Keratinocyte (primary cell): ENCODE data around the gene CCR5. TPM values are rescaled to one million over a fixed set of nuclear protein-coding genes. Genes with fewer than 3 reads are reported as not detected.

Source experiments
- DNase-seq: peaks from one replicate; pipeline ENCODE4 v3.0.0-alpha.2; 2011; ENCODE audit warnings: low read depth, missing footprints, low spot score
- FAIRE-seq: peaks from 2 replicates; lab custom pipeline; 2011; peaks lifted over from hg19 to GRCh38; lab: Jason Lieb, UNC
- H2AFZ ChIP-seq: 2 replicates; pipeline ENCODE4 v1.6.0; 2012; ENCODE audit warnings: low read length, control low read depth, inconsistent platforms; ENCODE audit not compliant: control insufficient read depth
- H3K27ac ChIP-seq: 2 replicates; pipeline ENCODE4 v1.5.1; 2011; ENCODE audit warnings: low read length; ENCODE audit not compliant: control insufficient read depth, insufficient read depth
- H3K27me3 ChIP-seq: 3 replicates; pipeline ENCODE4 v1.6.0; 2011; ENCODE audit warnings: low read length; ENCODE audit not compliant: control insufficient read depth, insufficient read depth; ENCODE audit errors: extremely low read depth
- H3K36me3 ChIP-seq, 2 experiments: 2 replicates in 1 of 2; 3 replicates in 1 of 2; pipeline ENCODE4 v1.5.1; 2011; ENCODE audit warnings: low read length in 2 of 2, mild to moderate bottlenecking in 1 of 2; ENCODE audit not compliant: control insufficient read depth in 2 of 2, insufficient read depth in 2 of 2; ENCODE audit errors: extremely low read depth in 1 of 2
- H3K4me1 ChIP-seq: 3 replicates; pipeline ENCODE4 v1.5.1; 2011; ENCODE audit warnings: low read length; ENCODE audit not compliant: control insufficient read depth, insufficient read depth; ENCODE audit errors: extremely low read depth
- H3K4me2 ChIP-seq: 3 replicates; pipeline ENCODE4 v1.6.0; 2011; ENCODE audit warnings: low read depth, low read length; ENCODE audit not compliant: control insufficient read depth, insufficient read depth; ENCODE audit errors: extremely low read depth
- H3K4me3 ChIP-seq, 3 experiments: fragments of 200-600 bp in 1 of 3; sonication (generic) in 1 of 3; 2 replicates in 2 of 3; 3 replicates in 1 of 3; pipeline ENCODE4 v1.5.1; 2011 to 2016; ENCODE audit warnings: low read length in 3 of 3, mild to moderate bottlenecking in 3 of 3, control low read depth in 2 of 3, inconsistent platforms in 1 of 3, low read depth in 1 of 3, mixed read lengths in 1 of 3, mixed run types in 1 of 3, moderate library complexity in 1 of 3; ENCODE audit not compliant: control insufficient read depth in 2 of 3, insufficient read depth in 2 of 3; ENCODE audit errors: extremely low read depth in 1 of 3
- H3K79me2 ChIP-seq: 2 replicates; pipeline ENCODE4 v1.6.0; 2012; ENCODE audit warnings: low read length; ENCODE audit not compliant: control insufficient read depth, insufficient read depth
- H3K9ac ChIP-seq: 3 replicates; pipeline ENCODE4 v1.6.0; 2011; ENCODE audit warnings: low read length; ENCODE audit not compliant: control insufficient read depth, insufficient read depth; ENCODE audit errors: extremely low read depth
- H3K9me1 ChIP-seq: 3 replicates; pipeline ENCODE4 v1.6.0; 2011; ENCODE audit warnings: low read length; ENCODE audit not compliant: control insufficient read depth, insufficient read depth; ENCODE audit errors: extremely low read depth
- H3K9me3 ChIP-seq: 2 replicates; pipeline ENCODE4 v1.5.1; 2012; ENCODE audit warnings: low read depth, low read length; ENCODE audit not compliant: control insufficient read depth
- H4K20me1 ChIP-seq: 3 replicates; pipeline ENCODE4 v1.6.0; 2011; ENCODE audit warnings: low read length; ENCODE audit not compliant: control insufficient read depth, insufficient read depth; ENCODE audit errors: extremely low read depth
- CTCF ChIP-seq, 3 experiments: IDR thresholded peaks in 1 of 3; conservative IDR thresholded peaks in 1 of 3; optimal IDR thresholded peaks in 1 of 3; 2 replicates in 2 of 3; 3 replicates in 1 of 3; pipeline versions ENCODE3 to v1.5.1; 2011; ENCODE audit warnings: low read length in 3 of 3, mild to moderate bottlenecking in 3 of 3, moderate library complexity in 2 of 3, control low read depth in 1 of 3, inconsistent platforms in 1 of 3; ENCODE audit not compliant: insufficient read depth in 2 of 3; ENCODE audit errors: extremely low read depth in 1 of 3
- EZH2 ChIP-seq: IDR thresholded peaks from one replicate; pipeline ENCODE4 v1.6.1; 2012; ENCODE audit warnings: inconsistent platforms, mild to moderate bottlenecking, low read length, moderate library complexity
- dilution Hi-C: fragments of 300-500 bp; cut with MboI; formaldehyde crosslinking; loops from one replicate; pipeline ENCODE4 v1.7.0; 2020; ENCODE audit warnings: low sequenced_read_pairs; ENCODE audit not compliant: extremely low pct_ligation_motif_present
- polyA plus RNA-seq, 5 experiments: library from polyadenylated mRNA; depleted of rRNA in 3 of 5; stranded (reverse) in 3 of 5; stranded (forward) in 1 of 5; unstranded in 1 of 5; fragments of >200 nt; gene quantifications; 1 replicate in 1 of 5; 2 replicates in 3 of 5; 3 replicates in 1 of 5; pipeline versions ENCODE4 v1.2.1 to v1.2.3, GENCODE V29; 2011 to 2012; ENCODE audit warnings: missing spikeins in 2 of 5, low read depth in 1 of 5, low replicate concordance in 1 of 5

CCR5 gene
- polyA plus RNA-seq, 1 donor (not counting 4 experiments of a cell fraction or from before 2014, with no cell fraction given), result 0.14 TPM

- H4K20me1 ChIP-seq, result no peaks in the 10 kb centered on the region
- H3K9me3 ChIP-seq, result no peaks in the 10 kb centered on the region
- H3K4me2 ChIP-seq, result no peak overlapping the region
- no peak overlapping the region for H3K9ac ChIP-seq
- no peaks in the 10 kb centered on the region for H3K9me1 ChIP-seq
- DNase-seq (no peak), FAIRE-seq (no peak)
- TF ChIP-seq EZH2, result no peak
- TF ChIP-seq CTCF (optimal IDR thresholded peaks at IDR 0.05 in 1 of 3, IDR thresholded peaks at IDR 0.05 in 1 of 3, conservative IDR thresholded peaks at IDR 0.05 in 1 of 3; ENCODE audit: extremely low read depth in 1 of 3, insufficient read depth in 2 of 3, low read length in 3 of 3), result no peak
- no peaks in the 10 kb centered on the region for H3K79me2 ChIP-seq
- H3K4me3 ChIP-seq, result no peak overlapping the region
- dilution Hi-C loops, result no loop called here
- peaks cover 52% of the 10 kb centered on the region for H3K27me3 ChIP-seq
- no peaks in the 10 kb centered on the region for H3K4me1 ChIP-seq
- no peak overlapping the region for H2AFZ ChIP-seq
- H3K27ac ChIP-seq, result no peak overlapping the region
- H3K36me3 ChIP-seq, result no peaks in the 10 kb centered on the region
These were observed 15.8 kb upstream of the CCR5 start for GRCh38 chr3:46354984-46355383.

- H3K4me1 ChIP-seq, result peaks cover 1% of the 10 kb centered on the region
- H3K9me3 ChIP-seq, result no peaks in the 10 kb centered on the region
- TF ChIP-seq CTCF (optimal IDR thresholded peaks at IDR 0.05 in 1 of 3, IDR thresholded peaks at IDR 0.05 in 1 of 3, conservative IDR thresholded peaks at IDR 0.05 in 1 of 3; ENCODE audit: extremely low read depth in 1 of 3, insufficient read depth in 2 of 3, low read length in 3 of 3) (no peak), EZH2 (no peak)
- H3K4me2 ChIP-seq, result no peak overlapping the region
- no peak overlapping the region for H3K9ac ChIP-seq
- no peak overlapping the region for H2AFZ ChIP-seq
- H3K79me2 ChIP-seq, result no peaks in the 10 kb centered on the region
- FAIRE-seq (no peak), DNase-seq (no peak)
- no peaks in the 10 kb centered on the region for H3K9me1 ChIP-seq
- dilution Hi-C loops, result no loop called here
- H3K27me3 ChIP-seq, result peaks cover 46% of the 10 kb centered on the region
- H3K27ac ChIP-seq, result no peak overlapping the region
- no peaks in the 10 kb centered on the region for H3K36me3 ChIP-seq
- H4K20me1 ChIP-seq, result no peaks in the 10 kb centered on the region
- no peak overlapping the region for H3K4me3 ChIP-seq
These were observed 14.5 kb upstream of the CCR5 start for GRCh38 chr3:46356276-46356675.
